Astrocyte (in vitro differentiated cells and primary cell): ENCODE data around the gene PCSK5. TPM values are rescaled to one million over a fixed set of nuclear protein-coding genes. Genes with fewer than 3 reads are reported as not detected.

Experiments used
- DNase-seq: peaks from one replicate; pipeline ENCODE4 v3.0.0-alpha.2; 2010; ENCODE audit warnings: low read depth
- FAIRE-seq: peaks from 2 replicates; lab custom pipeline; 2011; peaks lifted over from hg19 to GRCh38; lab: Jason Lieb, UNC
- H2AFZ ChIP-seq: 2 replicates; pipeline ENCODE4 v1.6.0; 2012; ENCODE audit warnings: low read depth, low read length, inconsistent platforms
- H3K27ac ChIP-seq: 2 replicates; pipeline ENCODE4 v1.5.1; 2011; ENCODE audit warnings: low read depth, low read length, inconsistent platforms
- H3K27me3 ChIP-seq: 2 replicates; pipeline ENCODE4 v1.6.0; 2011; ENCODE audit warnings: low read length, inconsistent platforms; ENCODE audit not compliant: insufficient read depth
- H3K36me3 ChIP-seq: 2 replicates; pipeline ENCODE4 v1.5.1; 2011; ENCODE audit warnings: low read length, inconsistent platforms; ENCODE audit not compliant: insufficient read depth
- H3K4me1 ChIP-seq: 2 replicates; pipeline ENCODE4 v1.5.1; 2011; ENCODE audit warnings: low read length, inconsistent platforms; ENCODE audit not compliant: insufficient read depth
- H3K4me2 ChIP-seq: 2 replicates; pipeline ENCODE4 v1.6.0; 2012; ENCODE audit warnings: low read length, inconsistent platforms
- H3K4me3 ChIP-seq: 2 replicates; pipeline ENCODE4 v1.5.1; 2011; ENCODE audit warnings: low read depth, mild to moderate bottlenecking, low read length, inconsistent platforms; ENCODE audit not compliant: insufficient read depth
- H3K79me2 ChIP-seq: 2 replicates; pipeline ENCODE4 v1.6.0; 2012; ENCODE audit warnings: mild to moderate bottlenecking, low read length, inconsistent platforms; ENCODE audit not compliant: insufficient read depth
- H3K9ac ChIP-seq: 2 replicates; pipeline ENCODE4 v1.6.0; 2012; ENCODE audit warnings: mild to moderate bottlenecking, low read length, inconsistent platforms
- H3K9me3 ChIP-seq: 2 replicates; pipeline ENCODE4 v1.5.1; 2012; ENCODE audit warnings: low read depth, mild to moderate bottlenecking, low read length, inconsistent platforms; ENCODE audit not compliant: insufficient read depth
- H4K20me1 ChIP-seq: 2 replicates; pipeline ENCODE4 v1.6.0; 2012; ENCODE audit warnings: low read length, inconsistent platforms; ENCODE audit not compliant: insufficient read depth
- H3K27ac Mint-ChIP-seq: one replicate; pipeline ENCODE4 v1.8.0; 2021; ENCODE audit warnings: mild to moderate bottlenecking, mixed read lengths; ENCODE audit not compliant: unreplicated experiment
- H3K27me3 Mint-ChIP-seq: one replicate; pipeline ENCODE4 v1.8.0; 2021; ENCODE audit warnings: low read depth, mixed read lengths; ENCODE audit not compliant: unreplicated experiment
- H3K36me3 Mint-ChIP-seq: one replicate; pipeline ENCODE4 v1.8.0; 2021; ENCODE audit warnings: low read depth, mixed read lengths; ENCODE audit not compliant: unreplicated experiment
- H3K4me1 Mint-ChIP-seq: one replicate; pipeline ENCODE4 v1.8.0; 2021; ENCODE audit warnings: low read depth, mixed read lengths; ENCODE audit not compliant: unreplicated experiment
- H3K4me3 Mint-ChIP-seq: one replicate; pipeline ENCODE4 v1.8.0; 2021; ENCODE audit warnings: mild to moderate bottlenecking, moderate library complexity, mixed read lengths; ENCODE audit not compliant: unreplicated experiment
- H3K9me3 Mint-ChIP-seq: one replicate; pipeline ENCODE4 v1.8.0; 2021; ENCODE audit warnings: mild to moderate bottlenecking, mixed read lengths; ENCODE audit not compliant: unreplicated experiment
- EZH2 ChIP-seq: IDR thresholded peaks from 2 replicates; pipeline ENCODE4 v1.6.1; 2012; ENCODE audit warnings: mild to moderate bottlenecking, low read length, inconsistent platforms; ENCODE audit not compliant: insufficient read depth
- total RNA-seq: library from RNA; stranded (reverse); gene quantifications from 2 replicates; pipeline ENCODE4 v1.2.1, GENCODE V29; 2021
- TF ChIP-seq, protein P1 (sequence below): IDR thresholded peaks from 2 replicates; pipeline ENCODE4 v1.5.1; 2011; ENCODE audit warnings: low read depth, mild to moderate bottlenecking, inconsistent platforms, low read length, moderate library complexity; ENCODE audit not compliant: insufficient read depth

The PCSK5 gene
- total RNA-seq, 1 donor from 2014 or later = 13.1 TPM

DNA sequence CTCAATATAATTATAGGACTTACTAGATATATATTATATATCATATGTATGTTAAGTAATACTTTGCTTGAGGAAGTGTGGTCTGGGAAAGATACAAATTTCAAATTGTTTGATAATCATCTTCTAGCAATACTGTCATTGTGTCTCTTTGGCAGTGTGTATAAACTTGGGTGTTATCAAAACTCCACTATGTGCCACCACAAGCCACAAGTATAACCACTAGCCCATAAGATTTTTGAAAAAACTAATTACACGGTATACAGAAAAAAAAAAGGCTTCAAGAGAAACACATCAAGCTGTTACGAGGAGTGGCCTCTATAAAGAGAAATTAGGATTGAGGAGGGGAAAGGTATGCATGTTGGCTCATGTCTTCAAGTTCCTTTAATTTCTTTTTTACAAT is 44.7 kb upstream of the PCSK5 start:
- H3K27ac ChIP-seq = no peak overlapping the region
- H3K9me3 ChIP-seq = no peaks in the 10 kb centered on the region
- no peaks in the 10 kb centered on the region for H3K4me1 ChIP-seq
- Mint-ChIP-seq H3K4me1 (no peaks in the 10 kb centered on the region), H3K9me3 (no peaks in the 10 kb centered on the region), H3K27me3 (no peaks in the 10 kb centered on the region), H3K36me3 (no peaks in the 10 kb centered on the region), H3K4me3 (no peak overlapping the region), H3K27ac (no peak overlapping the region)
- DNase-seq = no peak
- H3K36me3 ChIP-seq = no peaks in the 10 kb centered on the region
- no peaks in the 10 kb centered on the region for H3K27me3 ChIP-seq
- H3K4me2 ChIP-seq = no peak overlapping the region
- FAIRE-seq = no peak
- H3K9ac ChIP-seq = no peak overlapping the region
- H3K79me2 ChIP-seq = no peaks in the 10 kb centered on the region
- H3K4me3 ChIP-seq = no peak overlapping the region
- H4K20me1 ChIP-seq = no peaks in the 10 kb centered on the region
- no peak overlapping the region for H2AFZ ChIP-seq
- TF ChIP-seq EZH2 = no peak
- TF ChIP-seq, protein P1, sequence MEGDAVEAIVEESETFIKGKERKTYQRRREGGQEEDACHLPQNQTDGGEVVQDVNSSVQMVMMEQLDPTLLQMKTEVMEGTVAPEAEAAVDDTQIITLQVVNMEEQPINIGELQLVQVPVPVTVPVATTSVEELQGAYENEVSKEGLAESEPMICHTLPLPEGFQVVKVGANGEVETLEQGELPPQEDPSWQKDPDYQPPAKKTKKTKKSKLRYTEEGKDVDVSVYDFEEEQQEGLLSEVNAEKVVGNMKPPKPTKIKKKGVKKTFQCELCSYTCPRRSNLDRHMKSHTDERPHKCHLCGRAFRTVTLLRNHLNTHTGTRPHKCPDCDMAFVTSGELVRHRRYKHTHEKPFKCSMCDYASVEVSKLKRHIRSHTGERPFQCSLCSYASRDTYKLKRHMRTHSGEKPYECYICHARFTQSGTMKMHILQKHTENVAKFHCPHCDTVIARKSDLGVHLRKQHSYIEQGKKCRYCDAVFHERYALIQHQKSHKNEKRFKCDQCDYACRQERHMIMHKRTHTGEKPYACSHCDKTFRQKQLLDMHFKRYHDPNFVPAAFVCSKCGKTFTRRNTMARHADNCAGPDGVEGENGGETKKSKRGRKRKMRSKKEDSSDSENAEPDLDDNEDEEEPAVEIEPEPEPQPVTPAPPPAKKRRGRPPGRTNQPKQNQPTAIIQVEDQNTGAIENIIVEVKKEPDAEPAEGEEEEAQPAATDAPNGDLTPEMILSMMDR = no peak

DNA sequence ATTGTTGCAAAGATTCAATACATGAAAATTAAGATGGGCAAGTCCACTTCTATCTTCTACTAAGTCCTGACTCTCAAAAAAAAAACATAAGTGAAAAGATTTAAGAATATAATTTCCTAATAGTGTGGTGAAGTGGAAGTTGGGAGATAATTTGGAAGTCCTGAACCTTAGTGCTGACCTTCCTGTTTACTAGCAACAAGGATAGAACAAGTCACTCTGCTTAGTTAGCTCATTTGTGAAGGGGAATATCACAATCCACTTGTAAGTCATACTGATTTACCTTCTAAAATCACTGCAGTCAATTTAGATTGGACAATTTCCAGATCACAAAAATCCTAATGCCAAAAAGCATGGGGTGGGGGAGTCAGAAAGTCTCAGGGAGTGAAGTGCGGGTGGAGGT is 43.4 kb upstream of the PCSK5 start:
- no peak for TF ChIP-seq EZH2
- TF ChIP-seq, protein P1 = no peak
- H3K4me1 ChIP-seq = no peaks in the 10 kb centered on the region
- no peak overlapping the region for H3K4me3 ChIP-seq
- peaks cover 2% of the 10 kb centered on the region for H3K9me3 Mint-ChIP-seq
- H3K4me2 ChIP-seq = no peak overlapping the region
- no peak overlapping the region for H3K4me3 Mint-ChIP-seq
- DNase-seq (no peak), FAIRE-seq (no peak)
- no peak overlapping the region for H2AFZ ChIP-seq
- H3K27me3 ChIP-seq = no peaks in the 10 kb centered on the region
- H3K27ac ChIP-seq = no peak overlapping the region
- no peak overlapping the region for H3K27ac Mint-ChIP-seq
- no peaks in the 10 kb centered on the region for H3K36me3 ChIP-seq
- H3K9ac ChIP-seq = no peak overlapping the region
- H3K4me1 Mint-ChIP-seq = peaks cover 3% of the 10 kb centered on the region
- H3K79me2 ChIP-seq = no peaks in the 10 kb centered on the region
- H3K27me3 Mint-ChIP-seq = no peaks in the 10 kb centered on the region
- no peaks in the 10 kb centered on the region for H4K20me1 ChIP-seq
- no peaks in the 10 kb centered on the region for H3K36me3 Mint-ChIP-seq
- no peaks in the 10 kb centered on the region for H3K9me3 ChIP-seq

DNA sequence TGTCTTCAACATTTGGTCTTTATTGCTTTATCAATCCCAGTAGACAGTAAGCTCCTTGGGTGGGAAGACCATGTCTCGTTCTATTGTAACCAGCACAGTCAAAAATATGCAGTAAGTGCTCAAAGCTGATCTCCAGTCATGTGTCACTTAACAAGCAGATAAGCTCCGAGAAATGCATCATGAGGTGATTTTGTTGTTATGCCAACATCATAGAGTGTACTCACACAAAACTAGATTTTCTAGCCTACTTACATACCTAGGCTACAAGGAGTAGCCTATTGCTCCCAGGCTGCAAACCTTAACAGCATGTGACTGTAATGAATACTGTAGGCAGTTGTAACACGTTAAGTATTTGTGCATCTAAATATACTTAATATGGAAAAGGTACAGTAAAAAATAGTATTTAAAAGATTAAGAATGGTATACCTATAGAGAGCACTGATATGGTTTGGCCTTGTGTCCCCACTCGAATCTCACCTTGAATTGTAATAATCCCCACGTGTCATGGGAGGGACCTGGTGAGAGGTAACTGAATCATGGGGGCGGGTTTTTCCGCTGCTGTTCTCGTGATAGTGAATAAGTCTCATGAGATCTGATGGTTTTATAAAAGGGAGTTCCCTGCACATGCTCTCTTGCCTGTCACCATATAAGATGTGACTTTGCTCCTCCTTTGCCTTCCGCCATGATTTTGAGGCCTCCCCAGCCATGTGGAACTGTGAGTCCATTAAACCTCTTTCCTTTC is 39.8 kb upstream of the PCSK5 start:
- Mint-ChIP-seq H3K9me3 (peaks cover 2% of the 10 kb centered on the region), H3K4me3 (no peak overlapping the region), H3K27ac (peak overlapping the region; percentile 24), H3K27me3 (no peaks in the 10 kb centered on the region), H3K36me3 (no peaks in the 10 kb centered on the region), H3K4me1 (peaks cover 4% of the 10 kb centered on the region)
- Histone ChIP-seq H4K20me1 (no peaks in the 10 kb centered on the region), H3K27me3 (no peaks in the 10 kb centered on the region), H3K4me2 (no peak overlapping the region), H3K4me1 (no peaks in the 10 kb centered on the region), H3K27ac (no peak overlapping the region), H3K4me3 (no peak overlapping the region), H3K36me3 (no peaks in the 10 kb centered on the region), H2AFZ (no peak overlapping the region), H3K79me2 (no peaks in the 10 kb centered on the region), H3K9ac (no peak overlapping the region), H3K9me3 (no peaks in the 10 kb centered on the region)
- no peak for FAIRE-seq
- no peak for TF ChIP-seq EZH2
- TF ChIP-seq, protein P1 = no peak
- DNase-seq = no peak
